Smooth muscle cell (in vitro differentiated cells): ENCODE measurements around the gene ZNF367. TPM values are rescaled to one million over a fixed set of nuclear protein-coding genes. Genes with fewer than 3 reads are reported as not detected.

ENCODE experiments used
- DNase-seq: peaks from one replicate; lab custom pipeline; 2025; ENCODE audit not compliant: unreplicated experiment; lab: John Stamatoyannopoulos, UW
- H2AFZ ChIP-seq: fragments of 200-600 bp; sonication (generic); 2 replicates; pipeline ENCODE4 v1.6.0; 2016; ENCODE audit warnings: antibody characterized with exemption, low read depth, mild to moderate bottlenecking
- H3F3A ChIP-seq: fragments of 200-600 bp; sonication (generic); 2 replicates; pipeline ENCODE4 v1.6.0; 2017; ENCODE audit warnings: antibody characterized with exemption, low read depth
- H3K27ac ChIP-seq: fragments of 200-600 bp; sonication (generic); 2 replicates; pipeline ENCODE4 v1.5.1; 2016; ENCODE audit warnings: low read depth, mild to moderate bottlenecking
- H3K27me3 ChIP-seq: fragments of 200-600 bp; sonication (generic); 2 replicates; pipeline ENCODE4 v1.6.1; 2016; ENCODE audit warnings: low read depth, mild to moderate bottlenecking
- H3K36me3 ChIP-seq: fragments of 200-600 bp; sonication (generic); 2 replicates; pipeline ENCODE4 v1.5.1; 2016; ENCODE audit warnings: low read depth
- H3K4me1 ChIP-seq: fragments of 200-600 bp; sonication (generic); 2 replicates; pipeline ENCODE4 v1.5.1; 2016; ENCODE audit warnings: low read depth
- H3K4me2 ChIP-seq: fragments of 200-600 bp; sonication (generic); 2 replicates; pipeline ENCODE4 v1.6.0; 2016; ENCODE audit warnings: mild to moderate bottlenecking
- H3K4me3 ChIP-seq: fragments of 200-600 bp; sonication (generic); 2 replicates; pipeline ENCODE4 v1.5.1; 2016; ENCODE audit warnings: mild to moderate bottlenecking
- H3K79me2 ChIP-seq: fragments of 200-600 bp; sonication (generic); 2 replicates; pipeline ENCODE4 v1.6.0; 2016; ENCODE audit warnings: low read depth, mild to moderate bottlenecking
- H3K9ac ChIP-seq: fragments of 200-600 bp; sonication (generic); 2 replicates; pipeline ENCODE4 v1.6.0; 2016; ENCODE audit warnings: low read depth
- H3K9me3 ChIP-seq: fragments of 200-600 bp; sonication (generic); replicated peaks from 2 replicates; pipeline ENCODE4 v1.5.1; 2016; ENCODE audit warnings: low read depth
- H4K20me1 ChIP-seq: fragments of 200-600 bp; sonication (generic); 2 replicates; pipeline ENCODE4 v1.6.0; 2016; ENCODE audit warnings: low read depth
- CTCF ChIP-seq: fragments of 200-600 bp; sonication (generic); IDR thresholded peaks from 2 replicates; pipeline ENCODE4 v1.5.1; 2017; ENCODE audit warnings: borderline replicate concordance, mild to moderate bottlenecking, antibody characterized with exemption; ENCODE audit not compliant: insufficient read depth, poor library complexity, severe bottlenecking
- WGBS: methylation state at CpG from one replicate; pipeline ENCODE4 v1.1.7; 2016; ENCODE audit warnings: low lambda C conversion rate; 5-methylcytosine and 5-hydroxymethylcytosine counted together
- polyA plus RNA-seq: library from polyadenylated mRNA; unstranded; fragments of >200 nt; fragmentation: Nextera tagmentation; extraction: Ambion mirVana; gene quantifications from 2 replicates; pipeline ENCODE4 v1.2.1, GENCODE V29; 2016
- total RNA-seq: library from RNA; depleted of rRNA; stranded (reverse); fragments of >200 nt; gene quantifications from 2 replicates; pipeline ENCODE4 v1.2.3, GENCODE V29; 2014

ZNF367 gene
- total and polyA plus RNA-seq, 2 experiments from 2014 or later = 2.8 to 3.2 TPM

GRCh38 chr9:96381125-96381524 is 37.0 kb downstream of the ZNF367 start:
- 90% methylated on average over 4 of the region's 4 CpGs for WGBS

GRCh38 chr9:96379461-96379860 is 38.7 kb downstream of the ZNF367 start:
- DNase-seq = no peak
- TF ChIP-seq CTCF = no peak
- no peak overlapping the region for H3K27ac ChIP-seq
- no peak overlapping the region for H3K4me2 ChIP-seq
- no peaks in the 10 kb centered on the region for H3K27me3 ChIP-seq
- H3F3A ChIP-seq = no peaks in the 10 kb centered on the region
- no peak overlapping the region for H3K4me3 ChIP-seq
- H3K79me2 ChIP-seq = peaks cover 18% of the 10 kb centered on the region
- H4K20me1 ChIP-seq = peaks cover 5% of the 10 kb centered on the region
- no peaks in the 10 kb centered on the region for H3K36me3 ChIP-seq
- no peak overlapping the region for H2AFZ ChIP-seq
- peaks cover 13% of the 10 kb centered on the region for H3K4me1 ChIP-seq
- H3K9ac ChIP-seq = no peak overlapping the region
- 70% methylated on average over 2 of the region's 2 CpGs for WGBS
- no peaks in the 10 kb centered on the region for H3K9me3 ChIP-seq

More at GRCh38 chr9:96381125-96381524, 37.0 kb downstream of the ZNF367 start:
- no peak for TF ChIP-seq CTCF
- Histone ChIP-seq H3K9me3 (no peaks in the 10 kb centered on the region), H3K4me3 (no peak overlapping the region), H3K79me2 (peaks cover 18% of the 10 kb centered on the region), H3K27ac (no peak overlapping the region), H3K4me2 (no peak overlapping the region), H3K4me1 (peaks cover 13% of the 10 kb centered on the region), H4K20me1 (peaks cover 5% of the 10 kb centered on the region), H3F3A (no peaks in the 10 kb centered on the region), H3K9ac (no peak overlapping the region), H3K27me3 (no peaks in the 10 kb centered on the region), H3K36me3 (no peaks in the 10 kb centered on the region), H2AFZ (no peak overlapping the region)
- DNase-seq = no peak

DNA sequence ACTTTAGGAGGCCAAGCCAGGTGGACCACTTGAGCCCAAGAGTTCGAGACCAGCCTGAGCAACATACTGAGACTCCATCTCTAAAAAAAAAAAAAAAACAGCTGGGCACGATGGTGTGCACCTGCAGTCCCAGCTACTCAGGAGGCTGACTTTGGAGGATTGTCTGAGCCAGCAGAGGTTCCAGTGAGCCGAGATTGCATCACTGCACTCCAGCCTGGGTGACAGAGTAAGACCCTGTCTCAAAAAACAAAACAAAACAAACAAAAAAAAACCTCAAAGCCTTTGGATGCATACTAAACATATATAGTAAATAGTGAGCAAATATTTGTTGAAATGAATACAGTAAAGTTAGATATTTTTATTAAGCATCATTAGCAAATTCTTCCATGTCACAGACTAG is 40.0 kb downstream of the ZNF367 start:
- H3K79me2 ChIP-seq = peaks cover 21% of the 10 kb centered on the region
- TF ChIP-seq CTCF = no peak
- DNase-seq = no peak
- WGBS = 96% methylated on average over 3 of the region's 3 CpGs
- H3F3A ChIP-seq = no peaks in the 10 kb centered on the region
- no peaks in the 10 kb centered on the region for H3K36me3 ChIP-seq
- H3K4me2 ChIP-seq = no peak overlapping the region
- H3K4me3 ChIP-seq = no peak overlapping the region
- H3K9me3 ChIP-seq = no peaks in the 10 kb centered on the region
- no peaks in the 10 kb centered on the region for H3K27me3 ChIP-seq
- no peak overlapping the region for H3K27ac ChIP-seq
- H3K4me1 ChIP-seq = peaks cover 13% of the 10 kb centered on the region
- no peak overlapping the region for H2AFZ ChIP-seq
- peaks cover 5% of the 10 kb centered on the region for H4K20me1 ChIP-seq
- no peak overlapping the region for H3K9ac ChIP-seq
